Upper lobe of right lung (tissue), 1 donor: ENCODE data around the gene PPP6R3. TPM values are rescaled to one million over a fixed set of nuclear protein-coding genes. Genes with fewer than 3 reads are reported as not detected.

Experiments used
- ATAC-seq: fragments of 200-7000 bp; cut with Tn5 transposase; one replicate; pipeline ENCODE4 v1.9.1; 2020; ENCODE audit warnings: mild to moderate bottlenecking, moderate library complexity
- DNase-seq: peaks from one replicate; pipeline ENCODE4 v3.0.0-alpha.2; 2020
- H3K27ac ChIP-seq: fragments of 200-600 bp; one replicate; pipeline ENCODE4 v1.8.0; 2022
- H3K27me3 ChIP-seq: fragments of 200-600 bp; one replicate; pipeline ENCODE4 v1.8.0; 2022; ENCODE audit warnings: mild to moderate bottlenecking
- H3K36me3 ChIP-seq: fragments of 200-600 bp; one replicate; pipeline ENCODE4 v1.8.0; 2022
- H3K4me1 ChIP-seq: fragments of 200-600 bp; one replicate; pipeline ENCODE4 v1.8.0; 2022
- H3K4me3 ChIP-seq: fragments of 200-600 bp; one replicate; pipeline ENCODE4 v1.8.0; 2022; ENCODE audit warnings: mild to moderate bottlenecking
- H3K9me3 ChIP-seq: fragments of 200-600 bp; one replicate; pipeline ENCODE4 v1.8.0; 2022
- CTCF ChIP-seq: fragments of 200-600 bp; IDR thresholded peaks from one replicate; pipeline ENCODE4 v1.8.0; 2022; ENCODE audit warnings: antibody characterized with exemption
- intact Hi-C: fragments of 100-400 bp; cut with DNase I; formaldehyde crosslinking; loops from one replicate; pipeline ENCODE4 v1.11.0; 2022
- total RNA-seq: library from RNA; stranded (reverse); fragmentation: NEBNext Ultra II Directional; extraction: Animal tissue kit (Norgen Biotek cat#: 25700); gene quantifications from one replicate; pipeline ENCODE4 v1.2.1, GENCODE V29; 2021
- donor health status: DM: no; HTN: yes; CAD: no; lungs with severe emphysema.

The PPP6R3 gene
- total RNA-seq, 1 donor from 2014 or later, result 93.2 TPM

DNA sequence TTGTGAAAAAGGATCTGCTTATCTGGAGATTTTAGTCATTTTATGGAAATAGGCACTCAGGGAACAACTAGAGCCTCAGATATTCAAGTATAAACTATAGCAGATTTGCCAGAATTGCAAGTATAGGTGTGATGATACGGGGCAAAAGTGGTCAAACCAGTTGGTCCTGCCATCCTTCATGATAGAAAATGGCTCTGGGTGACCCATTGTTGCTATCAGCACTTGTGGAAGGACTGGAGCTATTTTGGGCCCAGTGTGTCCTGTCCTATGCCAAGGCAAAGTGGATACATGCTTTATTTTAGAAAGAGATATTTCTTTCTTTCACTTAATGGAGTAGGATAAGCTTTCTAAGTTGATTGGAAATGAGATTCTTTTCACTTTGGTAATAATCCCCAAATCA, 85.2 kb downstream of the PPP6R3 start:
- intact Hi-C loops, result no loop called here
- no peak for TF ChIP-seq CTCF
- Histone ChIP-seq H3K4me1 (peaks cover 44% of the 10 kb centered on the region), H3K4me3 (no peak overlapping the region), H3K36me3 (peaks cover 66% of the 10 kb centered on the region), H3K27ac (no peak overlapping the region), H3K27me3 (no peaks in the 10 kb centered on the region), H3K9me3 (no peaks in the 10 kb centered on the region)
- DNase-seq (no peak), ATAC-seq (no peak)

GRCh38 chr11:68546555-68546954, 86.0 kb downstream of the PPP6R3 start:
- peaks cover 68% of the 10 kb centered on the region for H3K36me3 ChIP-seq
- DNase-seq (no peak), ATAC-seq (peak; percentile 69)
- no peak overlapping the region for H3K4me3 ChIP-seq
- peaks cover 47% of the 10 kb centered on the region for H3K4me1 ChIP-seq
- H3K27ac ChIP-seq, result no peak overlapping the region
- TF ChIP-seq CTCF, result no peak
- H3K27me3 ChIP-seq, result no peaks in the 10 kb centered on the region
- H3K9me3 ChIP-seq, result no peaks in the 10 kb centered on the region
- intact Hi-C loops, result no loop called here

GRCh38 chr11:68549789-68550484, 89.4 kb downstream of the PPP6R3 start:
- no peaks in the 10 kb centered on the region for H3K27me3 ChIP-seq
- no peak overlapping the region for H3K4me3 ChIP-seq
- H3K27ac ChIP-seq, result peak overlapping the region; percentile 43
- H3K4me1 ChIP-seq, result peaks cover 44% of the 10 kb centered on the region
- no peak for TF ChIP-seq CTCF
- DNase-seq (no peak), ATAC-seq (peak; percentile 4)
- intact Hi-C loops, result no loop called here
- H3K36me3 ChIP-seq, result peaks cover 89% of the 10 kb centered on the region
- no peaks in the 10 kb centered on the region for H3K9me3 ChIP-seq

DNA sequence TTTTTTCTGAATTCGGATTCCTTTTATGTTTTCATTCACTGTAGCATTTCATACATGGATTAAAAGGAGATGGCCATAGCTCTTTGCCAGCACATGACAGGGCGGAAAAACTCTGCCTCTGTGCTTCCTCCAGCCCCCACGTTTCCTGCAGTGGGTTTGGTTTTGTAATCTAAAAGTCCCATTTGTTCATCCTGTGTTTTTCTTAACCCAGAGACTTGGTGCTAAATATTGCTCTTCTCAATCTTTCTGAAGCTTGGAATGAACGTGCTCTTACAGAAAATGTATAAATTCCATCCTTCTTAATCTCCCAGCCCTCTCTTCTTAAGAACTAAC, 89.9 kb downstream of the PPP6R3 start:
- Histone ChIP-seq H3K27ac (peak overlapping the region; percentile 43), H3K4me3 (no peak overlapping the region), H3K9me3 (no peaks in the 10 kb centered on the region), H3K4me1 (peaks cover 44% of the 10 kb centered on the region), H3K27me3 (no peaks in the 10 kb centered on the region), H3K36me3 (peaks cover 89% of the 10 kb centered on the region)
- ATAC-seq (peak; percentile 69), DNase-seq (no peak)
- intact Hi-C loops, result no loop called here
- no peak for TF ChIP-seq CTCF

GRCh38 chr11:68551223-68551622, 90.7 kb downstream of the PPP6R3 start:
- DNase-seq (no peak), ATAC-seq (no peak)
- Histone ChIP-seq H3K36me3 (peaks cover 85% of the 10 kb centered on the region), H3K9me3 (no peaks in the 10 kb centered on the region), H3K27me3 (no peaks in the 10 kb centered on the region), H3K4me1 (peaks cover 38% of the 10 kb centered on the region), H3K4me3 (no peak overlapping the region), H3K27ac (no peak overlapping the region)
- TF ChIP-seq CTCF, result no peak
- intact Hi-C loops, result no loop called here

DNA sequence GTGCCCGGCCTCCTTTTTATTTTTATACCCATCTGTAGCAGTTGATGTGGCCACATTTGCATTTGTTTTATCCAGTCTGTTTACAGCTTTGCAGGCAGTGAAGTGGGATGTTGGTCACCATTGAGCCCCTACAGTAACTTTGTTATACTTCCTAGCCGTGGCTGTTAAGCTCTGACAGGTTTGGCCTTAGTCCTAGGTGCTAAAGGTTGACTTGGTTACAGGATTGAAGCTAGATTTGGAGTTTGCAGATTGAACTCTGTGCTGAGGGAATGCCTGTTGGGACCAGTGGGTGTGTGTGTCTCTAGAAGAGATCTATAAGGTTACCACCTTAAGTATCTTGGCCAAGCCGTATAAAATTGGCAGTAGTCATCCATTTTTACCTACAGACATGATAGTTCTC, 91.2 kb downstream of the PPP6R3 start:
- no peak overlapping the region for H3K27ac ChIP-seq
- no peaks in the 10 kb centered on the region for H3K9me3 ChIP-seq
- peaks cover 84% of the 10 kb centered on the region for H3K36me3 ChIP-seq
- intact Hi-C loops, result no loop called here
- ATAC-seq, result no peak
- DNase-seq, result no peak
- no peak for TF ChIP-seq CTCF
- peaks cover 33% of the 10 kb centered on the region for H3K4me1 ChIP-seq
- H3K27me3 ChIP-seq, result no peaks in the 10 kb centered on the region
- no peak overlapping the region for H3K4me3 ChIP-seq
